ENCODE data around the gene MYL7. TPM values are rescaled to one million over a fixed set of nuclear protein-coding genes. Genes with fewer than 3 reads are reported as not detected.

The MYL7 gene
- polyA plus RNA-seq, 2 of the 4 experiments (the other 2 are of a cell fraction): not detected

DNA sequence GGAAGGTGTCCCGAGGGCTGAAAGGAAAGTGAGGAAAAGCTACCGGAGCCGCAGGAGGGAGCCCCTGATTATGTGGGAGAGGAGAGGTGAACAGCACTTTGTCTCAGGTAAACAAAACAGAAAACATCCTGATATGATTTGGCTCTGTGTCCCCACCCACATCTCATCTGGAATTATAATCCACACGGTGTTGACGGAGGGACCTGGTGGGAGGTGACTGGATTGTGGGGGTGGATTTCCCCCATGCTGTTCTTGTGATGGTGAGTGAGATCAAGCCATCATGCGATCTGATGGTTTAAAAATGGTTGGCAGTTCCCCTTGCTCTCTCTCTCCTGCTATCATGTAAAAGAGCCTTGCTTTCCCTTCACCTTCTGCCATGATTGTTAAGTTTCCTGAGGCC, 20.7 kb downstream of the MYL7 start (continued):
- TF ChIP-seq GATA3 (IDR thresholded peaks at IDR 0.05; ENCODE audit: borderline replicate concordance): no peak

DNA sequence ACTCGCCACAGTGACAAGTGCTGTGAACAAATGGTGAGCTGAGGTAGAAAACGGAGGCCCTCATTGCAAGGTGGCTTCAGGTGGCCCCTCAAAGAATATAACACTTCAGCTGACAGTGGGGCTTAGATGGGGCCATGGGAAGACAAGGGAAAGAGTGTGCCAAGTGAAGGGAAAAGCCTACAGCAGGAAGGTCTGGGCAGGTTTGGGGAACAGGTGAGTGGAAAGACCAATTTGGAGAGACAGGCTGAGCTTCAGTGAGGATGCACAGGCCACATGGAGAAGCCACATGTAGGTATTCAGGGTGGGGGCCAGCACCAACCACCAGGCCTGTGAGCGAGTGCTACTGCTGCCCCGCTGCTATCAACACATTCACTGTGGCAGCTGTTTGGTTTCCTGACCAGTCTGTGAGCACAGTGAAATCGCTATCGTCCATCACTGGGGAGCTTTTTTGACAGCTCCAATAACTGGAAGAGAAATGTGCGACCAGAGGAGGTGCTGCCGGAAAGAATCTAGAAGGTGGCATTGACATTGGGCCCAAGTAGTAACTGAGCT, 21.2 kb downstream of the MYL7 start:
- POLR2A ChIA-PET: no interaction called here
- FAIRE-seq (no peak), ATAC-seq (no peak), DNase-seq (ENCODE audit: low read depth in 1 of 2, low spot score in 1 of 2) (no peak)
- WGBS (ENCODE audit: missing lambda C conversion rate): 95% methylated on average over 8 of the region's 8 CpGs
- H3K4me1 ChIP-seq: peaks cover 16% of the 10 kb centered on the region
- H3K27ac ChIP-seq: no peak overlapping the region
- no peak overlapping the region for H3K4me2 ChIP-seq
- no peaks in the 10 kb centered on the region for H3K9me3 ChIP-seq
- H3K4me3 ChIP-seq: no peak overlapping the region
- TF ChIP-seq, protein P1, sequence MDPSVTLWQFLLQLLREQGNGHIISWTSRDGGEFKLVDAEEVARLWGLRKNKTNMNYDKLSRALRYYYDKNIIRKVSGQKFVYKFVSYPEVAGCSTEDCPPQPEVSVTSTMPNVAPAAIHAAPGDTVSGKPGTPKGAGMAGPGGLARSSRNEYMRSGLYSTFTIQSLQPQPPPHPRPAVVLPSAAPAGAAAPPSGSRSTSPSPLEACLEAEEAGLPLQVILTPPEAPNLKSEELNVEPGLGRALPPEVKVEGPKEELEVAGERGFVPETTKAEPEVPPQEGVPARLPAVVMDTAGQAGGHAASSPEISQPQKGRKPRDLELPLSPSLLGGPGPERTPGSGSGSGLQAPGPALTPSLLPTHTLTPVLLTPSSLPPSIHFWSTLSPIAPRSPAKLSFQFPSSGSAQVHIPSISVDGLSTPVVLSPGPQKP (IDR thresholded peaks at IDR 0.05; ENCODE audit: low read depth, low read length): no peak
- TF ChIP-seq NR3C1 (IDR thresholded peaks at IDR 0.05): no peak
- TF ChIP-seq EHMT2 (IDR thresholded peaks at IDR 0.05; ENCODE audit: low read depth): no peak
- TF ChIP-seq, protein P2, sequence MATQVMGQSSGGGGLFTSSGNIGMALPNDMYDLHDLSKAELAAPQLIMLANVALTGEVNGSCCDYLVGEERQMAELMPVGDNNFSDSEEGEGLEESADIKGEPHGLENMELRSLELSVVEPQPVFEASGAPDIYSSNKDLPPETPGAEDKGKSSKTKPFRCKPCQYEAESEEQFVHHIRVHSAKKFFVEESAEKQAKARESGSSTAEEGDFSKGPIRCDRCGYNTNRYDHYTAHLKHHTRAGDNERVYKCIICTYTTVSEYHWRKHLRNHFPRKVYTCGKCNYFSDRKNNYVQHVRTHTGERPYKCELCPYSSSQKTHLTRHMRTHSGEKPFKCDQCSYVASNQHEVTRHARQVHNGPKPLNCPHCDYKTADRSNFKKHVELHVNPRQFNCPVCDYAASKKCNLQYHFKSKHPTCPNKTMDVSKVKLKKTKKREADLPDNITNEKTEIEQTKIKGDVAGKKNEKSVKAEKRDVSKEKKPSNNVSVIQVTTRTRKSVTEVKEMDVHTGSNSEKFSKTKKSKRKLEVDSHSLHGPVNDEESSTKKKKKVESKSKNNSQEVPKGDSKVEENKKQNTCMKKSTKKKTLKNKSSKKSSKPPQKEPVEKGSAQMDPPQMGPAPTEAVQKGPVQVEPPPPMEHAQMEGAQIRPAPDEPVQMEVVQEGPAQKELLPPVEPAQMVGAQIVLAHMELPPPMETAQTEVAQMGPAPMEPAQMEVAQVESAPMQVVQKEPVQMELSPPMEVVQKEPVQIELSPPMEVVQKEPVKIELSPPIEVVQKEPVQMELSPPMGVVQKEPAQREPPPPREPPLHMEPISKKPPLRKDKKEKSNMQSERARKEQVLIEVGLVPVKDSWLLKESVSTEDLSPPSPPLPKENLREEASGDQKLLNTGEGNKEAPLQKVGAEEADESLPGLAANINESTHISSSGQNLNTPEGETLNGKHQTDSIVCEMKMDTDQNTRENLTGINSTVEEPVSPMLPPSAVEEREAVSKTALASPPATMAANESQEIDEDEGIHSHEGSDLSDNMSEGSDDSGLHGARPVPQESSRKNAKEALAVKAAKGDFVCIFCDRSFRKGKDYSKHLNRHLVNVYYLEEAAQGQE (IDR thresholded peaks at IDR 0.05): no peak
- TF ChIP-seq, protein P3, sequence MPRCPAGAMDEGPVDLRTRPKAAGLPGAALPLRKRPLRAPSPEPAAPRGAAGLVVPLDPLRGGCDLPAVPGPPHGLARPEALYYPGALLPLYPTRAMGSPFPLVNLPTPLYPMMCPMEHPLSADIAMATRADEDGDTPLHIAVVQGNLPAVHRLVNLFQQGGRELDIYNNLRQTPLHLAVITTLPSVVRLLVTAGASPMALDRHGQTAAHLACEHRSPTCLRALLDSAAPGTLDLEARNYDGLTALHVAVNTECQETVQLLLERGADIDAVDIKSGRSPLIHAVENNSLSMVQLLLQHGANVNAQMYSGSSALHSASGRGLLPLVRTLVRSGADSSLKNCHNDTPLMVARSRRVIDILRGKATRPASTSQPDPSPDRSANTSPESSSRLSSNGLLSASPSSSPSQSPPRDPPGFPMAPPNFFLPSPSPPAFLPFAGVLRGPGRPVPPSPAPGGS (IDR thresholded peaks at IDR 0.05): no peak
- TF ChIP-seq, protein P4, sequence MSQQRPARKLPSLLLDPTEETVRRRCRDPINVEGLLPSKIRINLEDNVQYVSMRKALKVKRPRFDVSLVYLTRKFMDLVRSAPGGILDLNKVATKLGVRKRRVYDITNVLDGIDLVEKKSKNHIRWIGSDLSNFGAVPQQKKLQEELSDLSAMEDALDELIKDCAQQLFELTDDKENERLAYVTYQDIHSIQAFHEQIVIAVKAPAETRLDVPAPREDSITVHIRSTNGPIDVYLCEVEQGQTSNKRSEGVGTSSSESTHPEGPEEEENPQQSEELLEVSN (IDR thresholded peaks at IDR 0.05; ENCODE audit: borderline replicate concordance, low read depth): no peak
- TF ChIP-seq CBX2 (IDR thresholded peaks at IDR 0.05; ENCODE audit: borderline replicate concordance, low read depth): no peak
- no peak for TF ChIP-seq SMC3 (IDR thresholded peaks at IDR 0.05)
- TF ChIP-seq HEYL (CRISPR knock-in tag; IDR thresholded peaks at IDR 0.05): no peak
- no peak for TF ChIP-seq CEBPB (IDR thresholded peaks at IDR 0.05)
- TF ChIP-seq, protein P5, sequence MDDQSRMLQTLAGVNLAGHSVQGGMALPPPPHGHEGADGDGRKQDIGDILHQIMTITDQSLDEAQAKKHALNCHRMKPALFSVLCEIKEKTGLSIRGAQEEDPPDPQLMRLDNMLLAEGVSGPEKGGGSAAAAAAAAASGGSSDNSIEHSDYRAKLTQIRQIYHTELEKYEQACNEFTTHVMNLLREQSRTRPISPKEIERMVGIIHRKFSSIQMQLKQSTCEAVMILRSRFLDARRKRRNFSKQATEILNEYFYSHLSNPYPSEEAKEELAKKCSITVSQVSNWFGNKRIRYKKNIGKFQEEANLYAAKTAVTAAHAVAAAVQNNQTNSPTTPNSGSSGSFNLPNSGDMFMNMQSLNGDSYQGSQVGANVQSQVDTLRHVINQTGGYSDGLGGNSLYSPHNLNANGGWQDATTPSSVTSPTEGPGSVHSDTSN (IDR thresholded peaks at IDR 0.05): no peak
- no peak for TF ChIP-seq HOXA7 (CRISPR knock-in tag; IDR thresholded peaks at IDR 0.05)
- TF ChIP-seq, protein P6, sequence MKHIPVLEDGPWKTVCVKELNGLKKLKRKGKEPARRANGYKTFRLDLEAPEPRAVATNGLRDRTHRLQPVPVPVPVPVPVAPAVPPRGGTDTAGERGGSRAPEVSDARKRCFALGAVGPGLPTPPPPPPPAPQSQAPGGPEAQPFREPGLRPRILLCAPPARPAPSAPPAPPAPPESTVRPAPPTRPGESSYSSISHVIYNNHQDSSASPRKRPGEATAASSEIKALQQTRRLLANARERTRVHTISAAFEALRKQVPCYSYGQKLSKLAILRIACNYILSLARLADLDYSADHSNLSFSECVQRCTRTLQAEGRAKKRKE (CRISPR knock-in tag; IDR thresholded peaks at IDR 0.05; ENCODE audit: low read depth): no peak
- no peak for TF ChIP-seq POLR2A (IDR thresholded peaks at IDR 0.05; ENCODE audit: low read length)
- TF ChIP-seq ZC3H11A (IDR thresholded peaks at IDR 0.05): no peak
- no peak for TF ChIP-seq FOSB (CRISPR knock-in tag; IDR thresholded peaks at IDR 0.05)
- TF ChIP-seq ZNF302 (CRISPR knock-in tag; IDR thresholded peaks at IDR 0.05): no peak
- CTCF ChIA-PET: interaction anchor here (1.4 kb wide), 1 partner anchor 47 kb away, joined by 3 read pairs; no protein-coding TSS in a partner anchor
